ENCODE results near the gene S100A14. TPM values are rescaled to one million over a fixed set of nuclear protein-coding genes. Genes with fewer than 3 reads are reported as not detected.

The S100A14 gene
- total RNA-seq, 1 donor: 0.18 TPM

DNA sequence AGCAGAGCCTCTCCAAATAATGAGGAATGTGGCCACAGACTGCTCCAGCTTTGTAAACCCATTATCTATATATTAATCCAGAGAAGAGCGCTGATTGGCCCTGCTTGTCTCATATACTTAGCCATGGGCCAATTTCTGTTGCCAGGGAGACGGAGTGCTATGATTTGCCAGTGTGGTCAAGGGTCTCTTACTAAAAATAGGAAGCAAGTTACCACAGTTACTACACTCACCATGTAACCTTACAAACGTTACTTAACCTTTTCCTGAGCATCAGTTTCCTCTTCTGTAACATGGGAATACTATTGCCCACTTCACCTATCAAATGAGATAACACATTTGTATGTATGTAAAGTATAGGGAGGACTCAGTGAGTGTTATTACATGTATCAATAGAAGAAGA lies 42.8 kb downstream of the S100A14 start:
- DNase-seq (ENCODE audit: low read depth): no peak
- no peak for TF ChIP-seq CTCF (IDR thresholded peaks at IDR 0.05; ENCODE audit: insufficient read depth, low read length)
- H3K4me3 ChIP-seq (ENCODE audit: low read depth, low read length): no peak overlapping the region

- DNase-seq (ENCODE audit: low read depth): peak; percentile 85
- peak; percentile 92 for TF ChIP-seq CTCF (IDR thresholded peaks at IDR 0.05; ENCODE audit: insufficient read depth, low read length)
- peak overlapping the region; percentile 0 for H3K4me3 ChIP-seq (ENCODE audit: low read depth, low read length)
Measured at GRCh38 chr1:153572569-153573015, 43.5 kb downstream of the S100A14 start.

- TF ChIP-seq CTCF (IDR thresholded peaks at IDR 0.05; ENCODE audit: insufficient read depth, low read length): no peak
- DNase-seq (ENCODE audit: low read depth): no peak
Measured at GRCh38 chr1:153571706-153572105, 44.4 kb downstream of the S100A14 start.

DNA sequence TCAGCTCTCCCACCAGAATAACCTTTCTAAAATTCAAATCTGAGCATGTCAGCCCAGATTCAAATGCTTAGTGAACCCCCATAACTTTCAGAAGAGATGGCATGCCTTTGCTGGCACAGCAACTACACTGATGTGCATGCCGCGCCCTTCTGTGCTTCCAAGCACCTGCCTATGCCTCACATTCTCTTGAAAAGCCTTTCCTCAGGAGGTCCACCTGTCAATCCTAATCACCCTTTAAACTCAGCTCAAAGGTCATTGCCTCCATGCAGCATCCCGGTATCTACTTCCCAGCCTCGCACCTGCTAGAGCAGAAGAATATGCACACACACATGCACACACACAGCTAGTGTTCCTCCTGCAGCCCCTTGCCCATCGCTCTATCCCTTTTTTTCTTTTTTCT lies 45.3 kb downstream of the S100A14 start:
- no peak for TF ChIP-seq CTCF (IDR thresholded peaks at IDR 0.05; ENCODE audit: insufficient read depth, low read length)
- no peak overlapping the region for H3K4me3 ChIP-seq (ENCODE audit: low read depth, low read length)
- no peak for DNase-seq (ENCODE audit: low read depth)

More at GRCh38 chr1:153571706-153572105, 44.4 kb downstream of the S100A14 start:
- H3K4me3 ChIP-seq (ENCODE audit: low read depth, low read length): no peak overlapping the region

DNA sequence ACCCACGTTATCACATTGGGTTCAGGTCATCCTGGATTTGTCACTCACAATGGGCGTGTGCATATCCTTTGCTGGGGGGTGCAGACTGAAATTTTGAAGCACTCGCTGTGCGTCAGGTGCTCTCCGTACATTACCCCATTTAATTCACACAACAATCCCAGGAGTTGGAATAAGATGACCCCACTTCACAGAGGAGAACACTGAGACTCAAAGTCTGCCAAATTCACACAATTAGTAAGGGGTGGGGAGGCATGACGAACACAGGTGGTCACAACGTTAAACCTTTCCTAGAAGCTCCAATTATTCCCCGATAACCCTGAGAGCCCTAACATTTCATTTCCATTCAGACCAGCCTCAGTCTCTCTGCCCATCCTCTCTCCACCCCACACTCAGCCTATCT lies 46.7 kb downstream of the S100A14 start:
- no peak for DNase-seq (ENCODE audit: low read depth)
- no peak for TF ChIP-seq CTCF (IDR thresholded peaks at IDR 0.05; ENCODE audit: insufficient read depth, low read length)

GRCh38 chr1:153568367-153569099 lies 47.6 kb downstream of the S100A14 start:
- H3K4me3 ChIP-seq (ENCODE audit: low read depth, low read length): no peak overlapping the region
- TF ChIP-seq CTCF (IDR thresholded peaks at IDR 0.05; ENCODE audit: insufficient read depth, low read length): peak; percentile 98
- DNase-seq (ENCODE audit: low read depth): peak; percentile 88

More for the DNA sequence above, 46.7 kb downstream of the S100A14 start:
- no peak overlapping the region for H3K4me3 ChIP-seq (ENCODE audit: low read depth, low read length)
